ENCODE data around the gene MTFR1L.
"Not testable (repeated sequence)": the region's sequence is repeated elsewhere in the genome, so short reads cannot be mapped to it uniquely, and the experiment has no call there.

MTFR1L gene

GRCh38 chr1:25832336-25833037, 12.7 kb downstream of the MTFR1L start:
- Mint-ChIP-seq H3K4me1 (no peaks in the 10 kb centered on the region), H3K27me3 (ENCODE audit: low read depth, poor library complexity) (no peaks in the 10 kb centered on the region), H3K36me3 (ENCODE audit: low read depth) (peaks cover 45% of the 10 kb centered on the region), H3K27ac (no peak overlapping the region), H3K9me3 (no peaks in the 10 kb centered on the region), H3K4me3 (no peak overlapping the region)
- TF ChIP-seq CTCF (IDR thresholded peaks at IDR 0.05) = no peak
- DNase-seq = no peak

GRCh38 chr1:25833158-25833557, 13.4 kb downstream of the MTFR1L start:
- Mint-ChIP-seq H3K27me3 (ENCODE audit: low read depth, poor library complexity) (no peaks in the 10 kb centered on the region), H3K27ac (no peak overlapping the region), H3K36me3 (ENCODE audit: low read depth) (peaks cover 40% of the 10 kb centered on the region), H3K4me3 (no peak overlapping the region), H3K4me1 (no peaks in the 10 kb centered on the region), H3K9me3 (no peaks in the 10 kb centered on the region)
- no peak for TF ChIP-seq CTCF (IDR thresholded peaks at IDR 0.05)
- DNase-seq = no peak

- no peaks in the 10 kb centered on the region for H3K4me1 Mint-ChIP-seq
- no peak overlapping the region for H3K4me3 Mint-ChIP-seq
- no peaks in the 10 kb centered on the region for H3K27me3 Mint-ChIP-seq (ENCODE audit: low read depth, poor library complexity)
- DNase-seq = no peak
- H3K27ac Mint-ChIP-seq = no peak overlapping the region
- no peaks in the 10 kb centered on the region for H3K9me3 Mint-ChIP-seq
- no peak for TF ChIP-seq CTCF (IDR thresholded peaks at IDR 0.05)
- H3K36me3 Mint-ChIP-seq (ENCODE audit: low read depth) = peaks cover 35% of the 10 kb centered on the region
These were observed 15.1 kb downstream of the MTFR1L start for GRCh38 chr1:25834894-25835293.

GRCh38 chr1:25836695-25837094, 16.9 kb downstream of the MTFR1L start:
- no peak overlapping the region for H3K27ac Mint-ChIP-seq
- no peak overlapping the region for H3K4me3 Mint-ChIP-seq
- H3K9me3 Mint-ChIP-seq = no peaks in the 10 kb centered on the region
- H3K36me3 Mint-ChIP-seq (ENCODE audit: low read depth) = peaks cover 32% of the 10 kb centered on the region
- TF ChIP-seq CTCF (IDR thresholded peaks at IDR 0.05) = no peak
- H3K4me1 Mint-ChIP-seq = no peaks in the 10 kb centered on the region
- no peak for DNase-seq
- H3K27me3 Mint-ChIP-seq (ENCODE audit: low read depth, poor library complexity) = no peaks in the 10 kb centered on the region

- TF ChIP-seq CTCF (IDR thresholded peaks at IDR 0.05) = no peak
These were observed 17.6 kb downstream of the MTFR1L start for GRCh38 chr1:25837262-25837875.

GRCh38 chr1:25839808-25840207, 20.1 kb downstream of the MTFR1L start:
- H3K4me1 Mint-ChIP-seq = not testable (repeated sequence)

More at GRCh38 chr1:25837262-25837875, 17.6 kb downstream of the MTFR1L start:
- no peak overlapping the region for H3K4me3 Mint-ChIP-seq
- no peaks in the 10 kb centered on the region for H3K4me1 Mint-ChIP-seq
- no peaks in the 10 kb centered on the region for H3K27me3 Mint-ChIP-seq (ENCODE audit: low read depth, poor library complexity)
- peaks cover 31% of the 10 kb centered on the region for H3K36me3 Mint-ChIP-seq (ENCODE audit: low read depth)
- H3K27ac Mint-ChIP-seq = no peak overlapping the region
- H3K9me3 Mint-ChIP-seq = no peaks in the 10 kb centered on the region
- DNase-seq = no peak

More at GRCh38 chr1:25839808-25840207, 20.1 kb downstream of the MTFR1L start:
- not testable (repeated sequence) for H3K27ac Mint-ChIP-seq; H3K4me3 Mint-ChIP-seq; DNase-seq; H3K9me3 Mint-ChIP-seq; H3K27me3 Mint-ChIP-seq (ENCODE audit: low read depth, poor library complexity)
- peaks cover 16% of the 10 kb centered on the region for H3K36me3 Mint-ChIP-seq (ENCODE audit: low read depth)
